Measurements from ENCODE around the gene ASIC4.

GRCh38 chr2:219581346-219581745 is 67.1 kb downstream of the ASIC4 start:
- TF ChIP-seq POLR2AphosphoS5 (IDR thresholded peaks at IDR 0.05) (no peak), POLR2A (IDR thresholded peaks at IDR 0.05) (no peak), CTCF (IDR thresholded peaks at IDR 0.05) (no peak)
